Rectal smooth muscle tissue (tissue), 1 donor: ENCODE data around the gene HLCS.

Source experiments
- H3K27ac ChIP-seq: one replicate; pipeline ENCODE4 v1.7.0; 2013; ENCODE audit warnings: low read depth, low read length, inconsistent platforms
- H3K27me3 ChIP-seq: one replicate; pipeline ENCODE4 v1.7.0; 2013; ENCODE audit warnings: low read length; ENCODE audit not compliant: control insufficient read depth, insufficient read depth
- H3K36me3 ChIP-seq: one replicate; pipeline ENCODE4 v1.7.0; 2013; ENCODE audit warnings: low read length; ENCODE audit not compliant: control insufficient read depth, insufficient read depth
- H3K4me1 ChIP-seq: one replicate; pipeline ENCODE4 v1.7.0; 2013; ENCODE audit warnings: low read length; ENCODE audit not compliant: control insufficient read depth, insufficient read depth
- H3K4me3 ChIP-seq: one replicate; pipeline ENCODE4 v1.7.0; 2013; ENCODE audit warnings: low read length
- H3K9ac ChIP-seq: one replicate; pipeline ENCODE4 v1.7.0; 2013; ENCODE audit warnings: low read length

Gene HLCS

DNA sequence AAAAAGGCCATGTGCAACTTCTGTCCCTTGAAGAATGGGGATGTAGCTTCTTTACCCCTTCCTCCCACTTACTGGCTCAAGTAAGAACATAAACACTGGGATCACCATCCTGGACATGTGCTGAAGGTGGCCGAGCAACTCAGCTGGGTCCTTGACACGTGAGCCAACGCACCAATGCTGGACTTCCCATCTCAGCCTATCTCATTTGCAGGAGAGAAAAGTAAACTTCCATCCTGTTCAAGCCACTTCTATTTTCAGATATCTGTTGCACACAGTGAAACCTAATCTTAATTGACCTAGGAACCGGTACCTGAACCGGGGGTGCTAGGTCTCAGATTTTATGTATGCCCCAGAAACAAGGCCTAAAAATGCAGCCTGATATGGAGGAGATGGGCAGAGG, 75.3 kb downstream of the HLCS start:
- H3K4me3 ChIP-seq, result no peak overlapping the region
- H3K27me3 ChIP-seq, result no peaks in the 10 kb centered on the region
- H3K27ac ChIP-seq, result no peak overlapping the region
- H3K36me3 ChIP-seq, result no peaks in the 10 kb centered on the region
- H3K4me1 ChIP-seq, result no peaks in the 10 kb centered on the region
- no peak overlapping the region for H3K9ac ChIP-seq

DNA sequence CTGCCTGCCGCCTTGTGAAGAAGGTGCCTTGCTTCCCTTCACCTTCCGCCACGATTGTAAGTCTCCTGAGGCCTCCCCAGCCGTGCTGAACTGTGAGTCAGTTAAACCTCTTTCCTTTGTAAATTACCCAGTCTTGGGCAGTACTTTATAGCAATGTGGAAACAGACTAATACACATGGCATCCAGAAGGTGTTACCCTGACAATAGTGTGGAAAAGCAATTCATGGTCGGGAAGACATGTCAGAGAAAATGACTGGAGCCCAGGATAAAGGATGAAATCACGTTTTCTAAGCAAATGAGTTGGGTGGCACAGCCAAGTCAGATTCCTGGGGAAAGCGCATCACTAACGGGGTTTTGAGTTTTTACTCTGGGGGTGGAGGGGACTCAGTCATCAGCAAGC, 76.4 kb downstream of the HLCS start:
- no peaks in the 10 kb centered on the region for H3K27me3 ChIP-seq
- no peak overlapping the region for H3K4me3 ChIP-seq
- H3K27ac ChIP-seq, result no peak overlapping the region
- no peaks in the 10 kb centered on the region for H3K36me3 ChIP-seq
- H3K9ac ChIP-seq, result no peak overlapping the region
- H3K4me1 ChIP-seq, result no peaks in the 10 kb centered on the region

DNA sequence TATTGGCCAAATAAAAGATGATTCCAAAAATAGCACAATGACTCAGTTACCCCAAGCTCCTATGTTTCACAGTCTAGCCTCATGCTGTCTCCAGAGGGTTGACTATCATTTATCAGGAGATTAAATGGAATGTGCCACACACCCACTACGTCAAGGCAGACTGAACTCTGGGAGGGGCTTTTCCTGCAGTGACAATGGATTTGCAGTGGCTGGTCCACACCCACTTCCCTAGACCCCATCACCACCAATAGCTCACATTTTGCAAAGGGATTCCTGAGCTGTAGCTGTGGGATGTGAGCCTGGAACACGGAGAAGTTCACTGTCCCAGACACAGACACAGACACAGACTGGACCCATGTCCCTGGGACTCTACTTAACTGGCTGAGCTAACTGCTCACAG, 77.1 kb downstream of the HLCS start:
- H3K4me1 ChIP-seq, result no peaks in the 10 kb centered on the region

DNA sequence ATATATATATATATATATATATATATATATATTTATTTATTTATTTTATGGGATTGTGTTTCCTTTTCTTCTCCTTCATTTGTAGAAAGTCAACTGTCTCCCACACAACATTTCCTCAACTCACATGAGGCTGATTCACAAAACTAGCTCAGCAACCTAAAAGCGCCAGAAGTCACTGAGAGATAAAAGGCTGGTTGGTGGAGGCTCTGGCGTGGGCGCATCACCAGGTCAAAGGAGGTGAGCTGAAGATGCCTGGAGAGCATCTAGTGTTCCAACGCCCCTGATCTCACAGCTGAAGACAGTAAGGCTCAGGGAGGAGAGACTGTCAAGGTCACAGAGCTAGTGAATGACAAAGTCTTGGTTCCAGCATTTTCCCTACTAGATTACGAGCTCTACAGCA, 78.0 kb downstream of the HLCS start:
- Histone ChIP-seq H3K27me3 (no peaks in the 10 kb centered on the region), H3K4me1 (no peaks in the 10 kb centered on the region), H3K4me3 (no peak overlapping the region), H3K36me3 (no peaks in the 10 kb centered on the region), H3K27ac (no peak overlapping the region), H3K9ac (no peak overlapping the region)

More for the DNA sequence above, 77.1 kb downstream of the HLCS start:
- H3K27ac ChIP-seq, result no peak overlapping the region
- no peak overlapping the region for H3K4me3 ChIP-seq
- H3K27me3 ChIP-seq, result no peaks in the 10 kb centered on the region
- H3K36me3 ChIP-seq, result no peaks in the 10 kb centered on the region
- H3K9ac ChIP-seq, result no peak overlapping the region

DNA sequence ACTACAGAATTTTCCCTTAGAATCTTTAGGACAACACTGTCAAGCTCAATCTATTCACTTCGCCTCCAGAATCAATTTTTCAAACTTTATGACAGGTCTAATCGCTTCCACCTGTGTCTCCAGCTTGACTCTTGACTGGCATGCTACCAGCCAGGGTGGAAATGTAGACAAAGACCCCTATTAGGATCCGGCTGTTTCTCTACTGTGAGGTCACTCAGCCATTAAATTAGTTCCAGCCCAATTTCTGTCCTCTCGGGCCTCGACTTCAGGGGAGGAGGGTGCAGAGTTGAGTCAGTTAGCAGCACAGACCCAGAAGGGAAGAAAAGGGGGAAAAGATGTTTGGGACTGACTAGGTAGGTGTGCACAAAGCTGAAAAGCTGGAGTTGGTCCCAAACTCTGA, 78.5 kb downstream of the HLCS start:
- H3K4me1 ChIP-seq, result no peaks in the 10 kb centered on the region
- no peak overlapping the region for H3K4me3 ChIP-seq
- no peak overlapping the region for H3K27ac ChIP-seq
- H3K27me3 ChIP-seq, result no peaks in the 10 kb centered on the region
- H3K9ac ChIP-seq, result no peak overlapping the region
- H3K36me3 ChIP-seq, result no peaks in the 10 kb centered on the region

DNA sequence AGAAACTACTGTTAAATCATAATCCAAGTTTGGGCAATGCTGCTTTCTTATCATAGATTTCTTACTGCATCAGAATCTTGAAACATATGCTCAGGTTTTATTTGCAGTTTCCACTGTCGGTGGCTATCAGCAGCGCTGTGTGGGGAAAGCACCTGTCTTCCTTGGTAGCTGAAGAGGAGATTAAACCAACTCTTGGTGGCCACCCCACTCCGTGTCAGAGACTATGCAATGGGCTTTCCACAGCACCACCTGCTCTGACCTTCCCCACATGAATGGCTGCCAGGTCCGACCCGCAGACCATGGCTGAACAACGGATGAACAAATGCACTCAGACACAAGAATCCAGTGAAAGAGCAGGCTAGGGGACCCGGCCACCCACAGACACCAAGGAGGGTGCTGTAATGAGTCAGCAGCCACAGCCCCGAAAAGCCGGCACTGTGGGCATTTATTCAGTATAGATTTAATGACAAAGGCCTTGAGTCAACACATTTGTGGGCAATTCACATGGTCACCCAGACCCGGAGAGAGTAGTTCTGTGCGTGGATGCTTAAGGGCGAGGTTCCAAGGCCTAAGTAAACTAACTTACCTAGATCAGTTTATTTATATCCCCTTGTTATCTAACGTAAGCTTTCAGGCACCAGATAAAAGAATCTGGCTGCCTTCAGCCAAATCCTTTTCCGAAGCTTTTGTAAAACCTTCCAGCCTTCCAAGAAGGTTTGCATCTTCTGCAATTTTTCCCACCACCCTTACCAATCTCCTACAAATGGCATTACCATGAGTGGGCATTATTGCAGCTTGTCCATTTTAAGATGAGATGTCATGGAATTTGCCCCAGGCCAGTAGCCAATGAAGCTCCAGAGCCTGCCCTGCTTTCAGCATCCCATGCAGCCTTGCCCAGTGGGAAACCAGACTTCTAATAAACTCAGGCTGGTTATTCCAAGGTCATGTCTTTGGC, 82.7 kb downstream of the HLCS start:
- H3K36me3 ChIP-seq, result no peaks in the 10 kb centered on the region
- no peak overlapping the region for H3K9ac ChIP-seq
- H3K27ac ChIP-seq, result no peak overlapping the region
- no peaks in the 10 kb centered on the region for H3K4me1 ChIP-seq
- no peaks in the 10 kb centered on the region for H3K27me3 ChIP-seq
- H3K4me3 ChIP-seq, result no peak overlapping the region

DNA sequence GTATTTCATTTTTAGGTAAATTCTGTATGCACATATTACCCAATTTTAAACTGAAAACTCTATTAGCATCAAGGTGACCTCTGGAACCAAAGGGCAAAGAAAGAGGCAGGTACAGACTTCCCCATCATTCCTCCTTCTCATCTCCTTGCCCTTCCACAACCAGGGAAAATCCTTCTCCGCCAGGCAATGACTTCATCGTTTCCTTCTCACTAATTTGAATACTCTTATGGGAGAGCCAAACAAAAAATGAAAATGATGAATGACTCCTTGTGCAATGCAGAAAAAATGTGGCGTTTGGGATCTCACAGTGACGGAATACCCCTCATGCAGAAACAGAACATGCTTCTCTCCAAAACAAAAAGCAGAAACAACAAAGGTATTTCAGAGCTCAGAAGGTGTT, 83.7 kb downstream of the HLCS start:
- no peaks in the 10 kb centered on the region for H3K27me3 ChIP-seq
- H3K4me3 ChIP-seq, result no peak overlapping the region
- no peaks in the 10 kb centered on the region for H3K4me1 ChIP-seq
- no peaks in the 10 kb centered on the region for H3K36me3 ChIP-seq
- no peak overlapping the region for H3K27ac ChIP-seq
- H3K9ac ChIP-seq, result no peak overlapping the region

DNA sequence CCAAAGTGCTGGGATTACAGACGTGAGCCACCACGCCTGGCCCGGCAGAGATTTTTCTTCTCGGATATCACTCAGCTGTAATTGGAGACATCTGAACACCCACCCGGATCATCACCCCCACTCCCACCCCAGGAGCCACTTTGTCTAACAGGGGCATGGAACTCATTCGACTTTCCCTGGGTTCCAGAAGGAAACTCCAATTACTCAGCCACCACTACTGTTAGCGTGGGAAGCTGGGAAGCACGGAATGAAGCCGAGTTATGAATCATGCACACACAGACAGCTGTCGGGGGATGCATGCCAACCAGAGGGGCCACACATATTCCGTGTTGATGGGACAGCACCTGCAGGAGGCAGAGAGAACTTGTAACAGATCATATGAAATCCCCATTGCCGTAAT, 85.2 kb downstream of the HLCS start:
- Histone ChIP-seq H3K27ac (no peak overlapping the region), H3K4me3 (no peak overlapping the region), H3K4me1 (no peaks in the 10 kb centered on the region), H3K27me3 (no peaks in the 10 kb centered on the region), H3K36me3 (no peaks in the 10 kb centered on the region), H3K9ac (no peak overlapping the region)

DNA sequence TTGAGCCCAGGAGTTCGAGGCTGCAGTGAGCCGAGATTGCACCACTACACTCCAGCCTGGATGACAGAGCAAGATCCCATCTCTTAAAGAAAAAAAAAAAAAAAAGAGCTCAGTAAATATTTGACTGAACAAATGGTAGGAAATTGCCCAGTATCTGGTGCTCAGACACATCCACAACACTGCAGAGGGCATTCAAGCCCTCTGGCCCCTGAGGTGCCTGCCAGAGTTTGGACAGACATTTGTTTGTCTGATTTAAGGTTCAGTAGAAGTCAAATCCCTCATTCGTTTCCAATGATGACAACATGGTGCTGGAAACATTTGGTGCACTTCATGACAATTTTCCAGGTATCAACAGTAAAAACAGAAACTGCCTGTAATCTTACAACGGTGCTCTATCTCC, 86.6 kb downstream of the HLCS start:
- Histone ChIP-seq H3K4me3 (no peak overlapping the region), H3K36me3 (no peaks in the 10 kb centered on the region), H3K4me1 (no peaks in the 10 kb centered on the region), H3K9ac (no peak overlapping the region), H3K27ac (no peak overlapping the region), H3K27me3 (no peaks in the 10 kb centered on the region)

DNA sequence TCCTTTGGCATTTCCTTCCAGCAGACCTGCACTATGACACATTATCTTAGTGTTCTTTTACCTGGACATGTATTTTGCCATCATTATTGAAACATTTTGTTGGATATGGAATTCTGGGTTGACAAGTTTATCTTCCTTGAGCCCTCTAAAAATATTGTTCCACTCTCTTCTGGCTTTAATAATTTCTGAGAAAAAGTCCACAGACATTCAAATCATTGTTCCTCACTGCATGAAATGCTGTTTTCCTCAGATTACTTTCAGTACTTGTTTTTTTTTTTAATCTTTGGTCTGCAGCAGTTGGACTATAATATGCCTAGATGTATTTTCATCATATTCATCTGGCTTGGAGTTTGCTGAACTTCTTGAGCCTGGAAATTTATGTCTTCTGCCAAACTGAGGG, 88.7 kb downstream of the HLCS start:
- no peaks in the 10 kb centered on the region for H3K4me1 ChIP-seq
- no peaks in the 10 kb centered on the region for H3K27me3 ChIP-seq
- no peak overlapping the region for H3K27ac ChIP-seq
- no peaks in the 10 kb centered on the region for H3K36me3 ChIP-seq
- no peak overlapping the region for H3K4me3 ChIP-seq
- no peak overlapping the region for H3K9ac ChIP-seq

DNA sequence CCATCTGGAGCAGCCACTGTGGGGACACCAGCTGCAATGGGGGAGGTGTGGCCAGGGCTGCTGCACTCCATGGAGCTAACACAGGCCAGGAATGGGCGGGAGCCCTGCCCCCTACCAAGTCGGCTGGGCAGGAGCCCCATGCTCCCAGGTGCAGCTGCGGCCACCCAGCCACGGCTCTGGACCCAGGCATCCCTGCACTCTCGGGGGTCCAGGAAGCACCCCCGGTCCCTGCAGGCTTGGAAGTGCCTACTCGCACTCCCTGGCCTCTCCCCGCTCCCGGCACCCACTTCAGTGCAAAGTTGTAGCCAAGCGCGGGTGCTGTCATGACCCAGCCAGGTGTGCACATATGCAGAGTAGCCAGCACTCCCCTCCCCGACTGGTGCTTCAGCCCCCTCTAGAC, 91.8 kb downstream of the HLCS start:
- Histone ChIP-seq H3K4me3 (no peak overlapping the region), H3K27me3 (no peaks in the 10 kb centered on the region), H3K4me1 (no peaks in the 10 kb centered on the region), H3K9ac (no peak overlapping the region), H3K36me3 (no peaks in the 10 kb centered on the region), H3K27ac (no peak overlapping the region)

DNA sequence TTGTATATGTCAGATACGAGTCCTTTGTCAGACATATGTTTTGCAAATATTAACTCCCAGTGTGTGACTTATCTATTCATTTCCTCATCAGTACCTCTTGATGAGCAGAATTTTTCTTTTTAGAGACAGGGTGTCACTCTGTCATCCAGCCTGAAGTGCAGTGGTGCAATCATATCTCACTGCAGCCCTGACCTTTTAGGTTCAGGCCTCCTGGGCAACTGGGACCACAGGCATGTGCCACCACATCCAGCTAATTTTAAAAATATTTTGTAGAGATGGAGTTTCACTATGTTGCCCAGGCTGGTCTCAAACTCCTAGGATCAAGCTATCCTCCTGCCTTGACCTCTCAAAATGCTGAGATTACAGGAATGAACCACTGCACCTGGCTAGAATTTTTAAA, 93.0 kb downstream of the HLCS start:
- H3K4me3 ChIP-seq, result no peak overlapping the region
- H3K27ac ChIP-seq, result no peak overlapping the region
- no peaks in the 10 kb centered on the region for H3K27me3 ChIP-seq
- H3K9ac ChIP-seq, result no peak overlapping the region
- H3K4me1 ChIP-seq, result no peaks in the 10 kb centered on the region
- H3K36me3 ChIP-seq, result no peaks in the 10 kb centered on the region

DNA sequence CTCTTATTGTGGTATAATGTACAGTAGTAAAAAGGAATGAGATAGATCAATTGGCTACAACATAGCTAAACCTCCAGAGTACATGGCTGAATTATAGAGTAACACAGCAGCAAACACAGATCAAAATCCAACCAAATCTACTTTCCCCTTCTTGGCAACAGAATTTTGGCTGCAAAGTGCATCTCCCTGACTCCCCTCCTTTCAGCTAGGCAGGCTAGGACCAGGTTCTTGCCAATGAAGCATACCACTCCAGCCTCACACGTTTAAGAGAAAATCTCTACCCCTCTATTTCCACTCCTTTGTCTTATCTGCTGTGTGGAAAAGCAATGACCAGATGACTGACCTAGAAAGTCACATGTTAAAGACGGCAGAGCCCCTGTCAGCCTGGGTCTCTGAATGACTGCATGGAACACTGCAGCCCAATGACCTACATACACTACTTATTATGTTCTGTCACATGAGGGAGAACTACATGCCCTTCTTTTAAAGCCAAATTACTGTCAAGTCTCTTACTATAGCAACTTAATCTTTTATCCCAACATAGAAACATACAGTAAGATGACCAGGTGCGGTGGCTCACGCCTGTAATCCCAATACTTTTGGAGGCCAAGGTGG, 99.1 kb downstream of the HLCS start:
- no peak overlapping the region for H3K9ac ChIP-seq
- H3K4me3 ChIP-seq, result no peak overlapping the region
- no peak overlapping the region for H3K27ac ChIP-seq
- H3K4me1 ChIP-seq, result no peaks in the 10 kb centered on the region
- no peaks in the 10 kb centered on the region for H3K27me3 ChIP-seq
- H3K36me3 ChIP-seq, result no peaks in the 10 kb centered on the region
